Chondrocyte (in vitro differentiated cells): Measurements from ENCODE around the gene ANKRD49. TPM values are rescaled to one million over a fixed set of nuclear protein-coding genes. Genes with fewer than 3 reads are reported as not detected.

Experiments
- DNase-seq: peaks from one replicate; pipeline ENCODE4 v3.0.0; 2021; ENCODE audit warnings: mixed read lengths, low spot score
- H3K27ac Mint-ChIP-seq: one replicate; pipeline ENCODE4 v1.8.0; 2021; ENCODE audit warnings: mild to moderate bottlenecking, moderate library complexity, mixed read lengths; ENCODE audit not compliant: unreplicated experiment
- H3K27me3 Mint-ChIP-seq: 2 replicates; pipeline ENCODE4 v1.8.0; 2021; ENCODE audit warnings: low read depth, mixed read lengths
- H3K36me3 Mint-ChIP-seq: 2 replicates; pipeline ENCODE4 v1.8.0; 2021; ENCODE audit warnings: low read depth, mixed read lengths
- H3K4me1 Mint-ChIP-seq: 2 replicates; pipeline ENCODE4 v1.8.0; 2021; ENCODE audit warnings: low read depth, mild to moderate bottlenecking, mixed read lengths
- H3K4me3 Mint-ChIP-seq: one replicate; pipeline ENCODE4 v1.8.0; 2021; ENCODE audit warnings: mild to moderate bottlenecking, moderate library complexity, mixed read lengths; ENCODE audit not compliant: unreplicated experiment
- H3K9me3 Mint-ChIP-seq: 2 replicates; pipeline ENCODE4 v1.8.0; 2021; ENCODE audit warnings: low read depth, mixed read lengths
- CTCF ChIP-seq: fragments of 200-600 bp; sonication (generic); IDR thresholded peaks from 2 replicates; pipeline ENCODE4 v1.5.0; 2021; ENCODE audit warnings: antibody characterized with exemption, mild to moderate bottlenecking, moderate library complexity
- total RNA-seq: library from RNA; stranded (reverse); gene quantifications from 3 replicates; pipeline ENCODE4 v1.2.1, GENCODE V29; 2021

The ANKRD49 gene
- total RNA-seq, 1 donor from 2014 or later: 8.9 TPM

GRCh38 chr11:94526645-94527438, 33.1 kb downstream of the ANKRD49 start:
- DNase-seq: no peak

GRCh38 chr11:94528551-94528950, 34.8 kb downstream of the ANKRD49 start:
- DNase-seq: no peak
- no peaks in the 10 kb centered on the region for H3K36me3 Mint-ChIP-seq
- no peak overlapping the region for H3K4me3 Mint-ChIP-seq
- H3K27me3 Mint-ChIP-seq: no peaks in the 10 kb centered on the region
- H3K27ac Mint-ChIP-seq: peak overlapping the region; percentile 83
- no peak for TF ChIP-seq CTCF
- peaks cover 5% of the 10 kb centered on the region for H3K9me3 Mint-ChIP-seq
- peaks cover 47% of the 10 kb centered on the region for H3K4me1 Mint-ChIP-seq

More at GRCh38 chr11:94526645-94527438, 33.1 kb downstream of the ANKRD49 start:
- Mint-ChIP-seq H3K27me3 (no peaks in the 10 kb centered on the region), H3K36me3 (no peaks in the 10 kb centered on the region), H3K4me1 (peaks cover 37% of the 10 kb centered on the region), H3K27ac (peak overlapping the region; percentile 25), H3K4me3 (no peak overlapping the region), H3K9me3 (peaks cover 5% of the 10 kb centered on the region)
- TF ChIP-seq CTCF: no peak

GRCh38 chr11:94532211-94532610, 38.4 kb downstream of the ANKRD49 start:
- Mint-ChIP-seq H3K4me1 (peaks cover 53% of the 10 kb centered on the region), H3K4me3 (no peak overlapping the region), H3K27me3 (no peaks in the 10 kb centered on the region), H3K27ac (no peak overlapping the region), H3K36me3 (no peaks in the 10 kb centered on the region), H3K9me3 (peaks cover 5% of the 10 kb centered on the region)
- no peak for TF ChIP-seq CTCF
- no peak for DNase-seq

- Mint-ChIP-seq H3K4me1 (peaks cover 53% of the 10 kb centered on the region), H3K36me3 (no peaks in the 10 kb centered on the region), H3K27me3 (no peaks in the 10 kb centered on the region), H3K4me3 (no peak overlapping the region), H3K9me3 (peaks cover 5% of the 10 kb centered on the region), H3K27ac (no peak overlapping the region)
- no peak for DNase-seq
- no peak for TF ChIP-seq CTCF
Measured at GRCh38 chr11:94533206-94533605, 39.4 kb downstream of the ANKRD49 start.

GRCh38 chr11:94533696-94534630, 40.2 kb downstream of the ANKRD49 start:
- H3K4me1 Mint-ChIP-seq: peaks cover 46% of the 10 kb centered on the region
- no peak for DNase-seq
- no peak overlapping the region for H3K4me3 Mint-ChIP-seq
- H3K27ac Mint-ChIP-seq: peak overlapping the region; percentile 93
- H3K36me3 Mint-ChIP-seq: no peaks in the 10 kb centered on the region
- no peak for TF ChIP-seq CTCF
- no peaks in the 10 kb centered on the region for H3K9me3 Mint-ChIP-seq
- H3K27me3 Mint-ChIP-seq: no peaks in the 10 kb centered on the region
